Hippocampal formation (tissue), 2 donors: ENCODE measurements around the gene REEP1.
A peak's percentile ranks its signal among the peaks of the same experiment; 100 is the strongest.
"Not testable (repeated sequence)": the region's sequence is repeated elsewhere in the genome, so short reads cannot be mapped to it uniquely, and the experiment has no call there.

Experiments used
- DNase-seq, 2 donors: peaks; one replicate each; lab custom pipeline; 2025; lab: John Stamatoyannopoulos, UW

Gene REEP1

GRCh38 chr2:86283411-86284030, 53.9 kb downstream of the REEP1 start:
- DNase-seq, result no peak

GRCh38 chr2:86281066-86281700, 56.2 kb downstream of the REEP1 start:
- DNase-seq, result no peak

- DNase-seq, result no peak
Measured at GRCh38 chr2:86280191-86280667, 57.2 kb downstream of the REEP1 start.

- no peak for DNase-seq
Measured at GRCh38 chr2:86275962-86276361, 61.5 kb downstream of the REEP1 start.

GRCh38 chr2:86275384-86275799, 62.0 kb downstream of the REEP1 start:
- no peak for DNase-seq

- no peak for DNase-seq
Measured at GRCh38 chr2:86274918-86275275, 62.5 kb downstream of the REEP1 start.

GRCh38 chr2:86274265-86274917, 63.0 kb downstream of the REEP1 start:
- DNase-seq, result no peak

- no peak for DNase-seq
Measured at GRCh38 chr2:86272111-86272510, 65.3 kb downstream of the REEP1 start.

- no peak for DNase-seq
Measured at GRCh38 chr2:86271248-86271647, 66.2 kb downstream of the REEP1 start.

- DNase-seq, result no peak
Measured at GRCh38 chr2:86263956-86264355, 73.5 kb downstream of the REEP1 start.

- DNase-seq, result no peak
Measured at GRCh38 chr2:86260978-86261377, 76.4 kb downstream of the REEP1 start.

GRCh38 chr2:86258106-86258505, 79.3 kb downstream of the REEP1 start:
- DNase-seq, result no peak

- DNase-seq, result no peak
Measured at GRCh38 chr2:86256982-86257381, 80.4 kb downstream of the REEP1 start.

GRCh38 chr2:86256300-86256699, 81.1 kb downstream of the REEP1 start:
- no peak for DNase-seq

GRCh38 chr2:86254576-86255538, 82.6 kb downstream of the REEP1 start:
- peak in 1 of 2 donors; percentile 45 for DNase-seq

GRCh38 chr2:86253424-86253823, 84.0 kb downstream of the REEP1 start:
- no peak for DNase-seq

- DNase-seq, result no peak
Measured at GRCh38 chr2:86251840-86252266, 85.6 kb downstream of the REEP1 start.

GRCh38 chr2:86249579-86250391, 87.6 kb downstream of the REEP1 start:
- peak in 1 of 2 donors; percentile 42 for DNase-seq

GRCh38 chr2:86249176-86249575, 88.2 kb downstream of the REEP1 start:
- DNase-seq, result no peak

GRCh38 chr2:86245222-86245621, 92.2 kb downstream of the REEP1 start:
- not testable (repeated sequence) for DNase-seq

GRCh38 chr2:86244781-86245180, 92.6 kb downstream of the REEP1 start:
- not testable (repeated sequence) for DNase-seq
